ENCODE data around the gene TOP1. TPM values are rescaled to one million over a fixed set of nuclear protein-coding genes. Genes with fewer than 3 reads are reported as not detected.

TOP1 gene
- total and polyA plus RNA-seq, 8 donors, result 14.8 to 46.2 (median 21.7) TPM

DNA sequence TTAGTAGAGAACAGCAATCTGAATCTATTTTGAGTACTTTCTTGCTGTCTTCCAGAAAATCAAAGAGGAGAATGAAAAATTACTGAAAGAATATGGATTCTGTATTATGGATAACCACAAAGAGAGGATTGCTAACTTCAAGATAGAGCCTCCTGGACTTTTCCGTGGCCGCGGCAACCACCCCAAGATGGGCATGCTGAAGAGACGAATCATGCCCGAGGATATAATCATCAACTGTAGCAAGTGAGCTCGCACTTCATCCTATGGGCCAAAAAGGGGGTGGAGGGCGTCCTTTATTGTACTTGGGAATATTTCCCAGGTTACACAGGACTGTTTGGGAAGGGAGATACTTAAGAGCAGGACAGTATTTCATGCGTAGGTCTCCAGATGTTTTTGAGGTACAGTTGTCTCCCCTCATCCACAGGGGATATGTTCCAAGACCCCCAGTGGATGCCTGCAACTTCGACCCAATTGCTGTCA lies 71.4 kb downstream of the TOP1 start:
- 88 to 97% (median 95%) methylated on average over 9 of the region's 9 CpGs for WGBS, 5 donors
- intact Hi-C loops (cut with DNase I; ENCODE audit: low total_unique reads), result no loop called here

DNA sequence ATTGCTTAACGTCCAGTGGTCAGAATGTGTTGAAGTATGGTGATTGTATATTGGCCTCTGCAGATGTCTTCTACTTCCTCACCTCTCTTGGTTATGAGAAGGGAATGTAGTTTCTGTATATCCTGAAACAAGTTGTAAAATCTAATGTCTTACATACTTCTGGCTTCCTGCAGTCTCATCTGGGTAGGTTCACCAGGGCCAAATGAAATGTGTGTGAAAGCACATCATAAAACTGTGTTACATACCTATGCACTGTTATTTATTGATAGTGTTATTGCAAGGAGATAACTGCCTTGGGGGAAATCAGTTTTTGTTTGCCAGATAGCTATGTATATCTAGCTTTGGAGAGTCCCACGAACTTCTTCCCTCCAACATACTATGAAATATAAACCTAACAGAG lies 73.0 kb downstream of the TOP1 start:
- Histone ChIP-seq H3K36me3 (peaks cover 66 to 100% (median 97%) of the 10 kb centered on the region in 4 donors), H3K4me1 (no peaks in the 10 kb centered on the region), H3K27ac (no peak overlapping the region), H3K27me3 (no peaks in the 10 kb centered on the region), H3K4me3 (no peak overlapping the region), H3K9me3 (no peaks in the 10 kb centered on the region)
- intact Hi-C loops (cut with DNase I; ENCODE audit: low total_unique reads), result no loop called here
- 76 to 89% (median 80%) methylated on average over 2 of the region's 2 CpGs for WGBS, 5 donors
- TF ChIP-seq POLR2AphosphoS5 (IDR thresholded peaks at IDR 0.05) (no peak), POLR2A (IDR thresholded peaks at IDR 0.05) (no peak), EP300 (IDR thresholded peaks at IDR 0.05) (no peak)
- TF ChIP-seq, protein P1, sequence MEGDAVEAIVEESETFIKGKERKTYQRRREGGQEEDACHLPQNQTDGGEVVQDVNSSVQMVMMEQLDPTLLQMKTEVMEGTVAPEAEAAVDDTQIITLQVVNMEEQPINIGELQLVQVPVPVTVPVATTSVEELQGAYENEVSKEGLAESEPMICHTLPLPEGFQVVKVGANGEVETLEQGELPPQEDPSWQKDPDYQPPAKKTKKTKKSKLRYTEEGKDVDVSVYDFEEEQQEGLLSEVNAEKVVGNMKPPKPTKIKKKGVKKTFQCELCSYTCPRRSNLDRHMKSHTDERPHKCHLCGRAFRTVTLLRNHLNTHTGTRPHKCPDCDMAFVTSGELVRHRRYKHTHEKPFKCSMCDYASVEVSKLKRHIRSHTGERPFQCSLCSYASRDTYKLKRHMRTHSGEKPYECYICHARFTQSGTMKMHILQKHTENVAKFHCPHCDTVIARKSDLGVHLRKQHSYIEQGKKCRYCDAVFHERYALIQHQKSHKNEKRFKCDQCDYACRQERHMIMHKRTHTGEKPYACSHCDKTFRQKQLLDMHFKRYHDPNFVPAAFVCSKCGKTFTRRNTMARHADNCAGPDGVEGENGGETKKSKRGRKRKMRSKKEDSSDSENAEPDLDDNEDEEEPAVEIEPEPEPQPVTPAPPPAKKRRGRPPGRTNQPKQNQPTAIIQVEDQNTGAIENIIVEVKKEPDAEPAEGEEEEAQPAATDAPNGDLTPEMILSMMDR (IDR thresholded peaks at IDR 0.05), result no peak
- no peak for DNase-seq

More for the DNA sequence above, 71.4 kb downstream of the TOP1 start:
- Histone ChIP-seq H3K4me3 (no peak overlapping the region), H3K27ac (no peak overlapping the region), H3K36me3 (peaks cover 74 to 98% (median 96%) of the 10 kb centered on the region in 4 donors), H3K9me3 (no peaks in the 10 kb centered on the region), H3K4me1 (peaks cover 0 to 7% (median 0%) of the 10 kb centered on the region in 4 donors), H3K27me3 (no peaks in the 10 kb centered on the region)
- no peak for DNase-seq
- TF ChIP-seq, protein P1 (IDR thresholded peaks at IDR 0.05), result no peak
- TF ChIP-seq EP300 (IDR thresholded peaks at IDR 0.05), result no peak
- TF ChIP-seq POLR2A (IDR thresholded peaks at IDR 0.05), result no peak
- TF ChIP-seq POLR2AphosphoS5 (IDR thresholded peaks at IDR 0.05), result no peak

DNA sequence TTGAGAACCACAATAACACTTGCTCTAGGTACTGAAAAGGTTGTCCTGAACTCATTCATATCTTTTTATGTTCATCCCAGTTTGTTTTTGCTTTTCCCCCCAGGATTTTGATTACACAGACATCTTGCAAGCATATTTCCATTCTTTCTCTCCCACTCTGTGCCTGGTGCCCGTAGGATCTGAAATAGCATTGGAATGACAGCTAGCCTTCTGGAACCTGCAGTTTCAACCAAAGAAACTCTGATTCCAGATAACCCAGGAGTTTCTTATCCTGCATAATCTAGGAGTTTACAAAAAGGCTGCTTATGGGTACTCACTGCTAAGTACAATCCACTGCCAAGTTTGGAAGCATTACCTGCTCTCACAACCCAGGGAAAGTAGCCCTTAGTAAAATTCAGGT lies 79.9 kb downstream of the TOP1 start:
- intact Hi-C loops (cut with DNase I; ENCODE audit: low total_unique reads), result no loop called here
- Histone ChIP-seq H3K4me1 (peaks cover 0 to 16% (median 9%) of the 10 kb centered on the region in 4 donors), H3K4me3 (no peak overlapping the region), H3K9me3 (no peaks in the 10 kb centered on the region), H3K36me3 (peaks cover 28 to 86% (median 81%) of the 10 kb centered on the region in 4 donors), H3K27ac (no peak overlapping the region), H3K27me3 (no peaks in the 10 kb centered on the region)
- no peak for DNase-seq
- WGBS, 5 donors, result 87 to 100% (median 94%) methylated on average over 1 of the region's 1 CpG
- TF ChIP-seq POLR2A (IDR thresholded peaks at IDR 0.05) (no peak), EP300 (IDR thresholded peaks at IDR 0.05) (no peak), POLR2AphosphoS5 (IDR thresholded peaks at IDR 0.05) (no peak)
- TF ChIP-seq, protein P1 (IDR thresholded peaks at IDR 0.05), result no peak

DNA sequence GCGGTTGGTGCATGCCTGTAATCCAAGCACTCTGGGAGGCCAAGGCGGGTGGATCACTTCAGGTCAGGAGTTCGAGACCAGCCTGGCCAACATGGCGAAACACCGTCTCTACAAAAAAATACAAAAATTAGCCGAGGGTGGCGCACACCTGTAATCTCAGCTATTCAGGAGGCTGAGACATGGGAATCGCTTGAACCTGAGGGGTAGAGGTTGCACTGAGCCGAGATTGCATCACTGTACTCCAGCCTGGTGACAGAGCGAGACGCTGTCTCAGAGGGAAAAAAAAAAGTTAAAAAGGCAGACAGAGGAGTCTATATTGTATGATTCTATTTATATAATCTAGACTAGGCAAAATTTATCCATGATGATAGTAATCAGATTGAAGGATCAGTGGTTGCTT lies 81.4 kb downstream of the TOP1 start:
- H3K27me3 ChIP-seq, result no peaks in the 10 kb centered on the region
- peaks cover 31 to 86% (median 81%) of the 10 kb centered on the region in 4 donors for H3K36me3 ChIP-seq
- peaks cover 0 to 21% (median 9%) of the 10 kb centered on the region in 4 donors for H3K4me1 ChIP-seq
- 96 to 99% (median 97%) methylated on average over 11 of the region's 11 CpGs for WGBS, 5 donors
- intact Hi-C loops (cut with DNase I; ENCODE audit: low total_unique reads), result no loop called here
- H3K4me3 ChIP-seq, result no peak overlapping the region
- H3K27ac ChIP-seq, result no peak overlapping the region
- TF ChIP-seq POLR2AphosphoS5 (IDR thresholded peaks at IDR 0.05) (no peak), POLR2A (IDR thresholded peaks at IDR 0.05) (no peak), EP300 (IDR thresholded peaks at IDR 0.05) (no peak)
- TF ChIP-seq, protein P1 (IDR thresholded peaks at IDR 0.05), result no peak
- H3K9me3 ChIP-seq, result no peaks in the 10 kb centered on the region
- no peak for DNase-seq

Data from stomach (tissue), 9 donors.